Activated CD4-positive, alpha-beta T cell treated with anti-CD3 and anti-CD28 coated beads, Interleukin-2, Interleukin-4, amounts not matched to agents 100 ng/mL and 50 ng/mL, durations not matched to agents 16 hours and 8 hours (primary cell): Measurements from ENCODE around the gene APBA2.
A peak's percentile ranks its signal among the peaks of the same experiment; 100 is the strongest.

Experiments
- DNase-seq: peaks from one replicate; pipeline ENCODE4 v3.0.0-alpha.2; 2020; ENCODE audit warnings: low spot score

The APBA2 gene

DNA sequence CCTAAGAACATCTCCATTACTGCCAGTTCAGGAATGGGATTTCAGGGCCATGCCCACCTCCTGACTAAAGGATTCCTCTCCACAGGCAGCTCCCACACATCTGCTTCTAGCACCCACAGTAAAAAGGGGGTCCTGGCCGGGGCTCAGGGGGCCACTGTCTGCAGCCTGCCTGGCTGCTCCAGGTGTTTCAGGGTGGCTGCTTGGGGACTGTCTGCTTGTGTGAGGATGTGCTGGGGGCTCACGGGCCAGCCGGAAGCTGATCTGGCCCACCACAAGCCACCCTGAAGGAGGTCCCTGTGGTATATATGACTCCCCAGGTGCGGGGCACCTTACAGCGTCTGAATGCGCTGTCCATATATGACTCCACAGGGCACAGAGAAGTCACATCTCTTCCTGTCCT lies 248.5 kb downstream of the APBA2 start:
- DNase-seq, result no peak

- DNase-seq, result no peak
Measured at GRCh38 chr15:29134641-29135308, 249.0 kb downstream of the APBA2 start.

GRCh38 chr15:29135309-29135657 lies 249.5 kb downstream of the APBA2 start:
- no peak for DNase-seq

GRCh38 chr15:29135702-29136646 lies 250.2 kb downstream of the APBA2 start:
- no peak for DNase-seq

- DNase-seq, result no peak
Measured at GRCh38 chr15:29138260-29138659, 252.5 kb downstream of the APBA2 start.

GRCh38 chr15:29139072-29139471 lies 253.3 kb downstream of the APBA2 start:
- DNase-seq, result no peak

- DNase-seq, result peak; percentile 60
Measured at GRCh38 chr15:29139540-29140459, 254.0 kb downstream of the APBA2 start.

DNA sequence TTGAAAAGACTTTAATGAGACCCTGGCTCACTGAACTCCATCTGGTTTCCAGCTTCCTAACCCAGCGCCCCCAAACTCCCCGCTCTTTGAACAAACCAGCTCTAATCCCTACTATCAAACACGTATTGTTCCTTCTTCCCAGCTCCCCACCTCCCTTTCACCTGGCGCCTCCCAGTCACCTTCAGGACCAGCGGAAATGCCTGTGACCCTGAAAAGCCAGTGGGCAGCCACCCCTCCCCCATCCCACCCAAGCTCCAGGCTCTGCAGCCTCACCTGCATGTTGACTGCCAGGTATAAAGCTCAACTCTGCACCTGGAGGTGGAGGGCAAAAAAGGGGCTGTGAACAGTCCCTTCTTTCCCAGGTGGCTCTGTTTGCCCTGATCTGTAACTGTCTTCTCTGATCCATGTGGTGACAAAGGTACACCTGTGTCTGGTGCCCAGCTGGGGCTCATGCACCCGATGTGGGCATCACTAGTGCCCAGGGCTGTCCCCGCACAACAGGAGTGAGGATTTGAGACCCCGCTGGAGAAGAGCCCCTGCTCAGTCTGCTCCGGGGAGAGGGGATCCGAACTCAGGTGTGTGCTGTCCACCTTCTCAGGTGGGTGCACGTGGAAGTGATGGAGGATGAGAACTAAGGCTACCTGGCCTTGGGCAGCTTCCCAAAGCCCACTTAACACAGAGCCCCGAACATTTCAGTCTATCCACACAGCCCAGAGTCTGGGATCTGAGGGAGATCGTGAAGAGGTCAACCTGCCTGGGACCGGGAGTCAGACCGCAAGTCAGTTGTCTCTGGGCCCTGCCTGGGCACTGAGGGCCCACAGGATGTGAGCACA lies 254.9 kb downstream of the APBA2 start:
- no peak for DNase-seq

GRCh38 chr15:29141308-29142128 lies 255.7 kb downstream of the APBA2 start:
- no peak for DNase-seq

DNA sequence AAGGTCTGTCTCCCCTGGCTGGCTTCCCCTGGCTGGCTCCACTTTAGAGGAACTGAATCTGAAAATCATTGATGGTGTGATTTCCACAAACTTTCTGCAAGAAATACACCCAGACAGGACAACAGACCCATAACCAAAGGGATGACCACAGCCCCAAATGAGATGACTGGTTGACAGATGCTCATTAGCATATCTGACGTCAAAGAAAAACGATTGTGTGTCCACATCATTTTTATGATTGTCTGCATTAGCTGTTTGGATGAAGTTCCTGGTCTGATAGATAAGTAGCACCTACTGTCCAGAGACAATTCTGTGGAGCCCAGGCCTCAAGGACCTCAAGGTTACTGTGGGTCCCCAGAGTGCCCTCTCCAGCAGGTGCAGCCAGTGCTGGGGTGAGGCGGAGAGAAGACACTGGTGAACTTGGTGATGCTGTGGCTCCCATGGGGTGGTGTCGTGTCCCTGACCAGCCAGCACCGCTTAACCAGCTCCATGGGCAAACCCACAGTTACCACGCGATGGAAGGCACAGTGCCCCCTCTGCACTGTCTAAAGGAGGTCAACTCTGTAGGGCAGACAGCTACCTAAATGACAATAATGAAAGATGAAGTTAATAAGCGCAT lies 256.5 kb downstream of the APBA2 start:
- DNase-seq, result no peak

- no peak for DNase-seq
Measured at GRCh38 chr15:29143293-29143692, 257.5 kb downstream of the APBA2 start.

- no peak for DNase-seq
Measured at GRCh38 chr15:29143909-29144635, 258.3 kb downstream of the APBA2 start.

DNA sequence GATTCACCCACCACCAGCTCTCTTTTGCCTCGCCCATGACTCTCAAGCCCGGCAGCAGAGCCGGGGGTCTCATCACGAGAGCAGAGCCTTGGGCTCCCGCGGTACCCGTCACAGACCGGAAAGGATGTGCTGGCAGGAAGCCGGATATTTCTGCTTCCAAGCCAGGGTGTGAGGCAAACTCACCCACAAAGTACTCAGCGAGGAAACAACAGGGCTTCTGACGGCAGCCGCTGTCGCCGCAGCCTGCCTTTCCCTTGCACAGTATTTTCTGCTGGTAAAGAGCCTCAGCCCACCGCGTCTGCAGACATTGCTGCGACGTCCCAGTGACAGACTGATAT lies 263.9 kb downstream of the APBA2 start:
- no peak for DNase-seq

- DNase-seq, result no peak
Measured at GRCh38 chr15:29150515-29151483, 265.0 kb downstream of the APBA2 start.

GRCh38 chr15:29151484-29151857 lies 265.7 kb downstream of the APBA2 start:
- no peak for DNase-seq

DNA sequence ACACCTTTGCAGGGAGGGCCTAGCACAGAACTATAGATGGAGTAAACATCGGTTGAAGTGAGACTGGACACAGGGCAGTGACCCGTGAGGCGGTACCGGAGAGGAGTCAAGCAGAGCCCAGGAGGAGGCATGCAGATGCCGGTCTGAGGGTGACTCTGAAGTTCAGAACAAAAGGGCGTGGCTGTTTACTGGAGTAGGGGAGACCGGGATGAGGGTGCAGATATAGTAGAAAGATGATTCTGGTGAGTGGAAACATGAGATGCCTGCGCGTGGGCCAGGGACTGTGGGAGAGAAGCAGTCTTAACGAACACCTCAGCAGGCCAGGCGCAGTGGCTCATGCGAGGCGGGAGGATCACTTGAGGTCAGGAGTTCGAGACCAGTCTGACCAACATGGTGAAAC lies 270.7 kb downstream of the APBA2 start:
- no peak for DNase-seq

DNA sequence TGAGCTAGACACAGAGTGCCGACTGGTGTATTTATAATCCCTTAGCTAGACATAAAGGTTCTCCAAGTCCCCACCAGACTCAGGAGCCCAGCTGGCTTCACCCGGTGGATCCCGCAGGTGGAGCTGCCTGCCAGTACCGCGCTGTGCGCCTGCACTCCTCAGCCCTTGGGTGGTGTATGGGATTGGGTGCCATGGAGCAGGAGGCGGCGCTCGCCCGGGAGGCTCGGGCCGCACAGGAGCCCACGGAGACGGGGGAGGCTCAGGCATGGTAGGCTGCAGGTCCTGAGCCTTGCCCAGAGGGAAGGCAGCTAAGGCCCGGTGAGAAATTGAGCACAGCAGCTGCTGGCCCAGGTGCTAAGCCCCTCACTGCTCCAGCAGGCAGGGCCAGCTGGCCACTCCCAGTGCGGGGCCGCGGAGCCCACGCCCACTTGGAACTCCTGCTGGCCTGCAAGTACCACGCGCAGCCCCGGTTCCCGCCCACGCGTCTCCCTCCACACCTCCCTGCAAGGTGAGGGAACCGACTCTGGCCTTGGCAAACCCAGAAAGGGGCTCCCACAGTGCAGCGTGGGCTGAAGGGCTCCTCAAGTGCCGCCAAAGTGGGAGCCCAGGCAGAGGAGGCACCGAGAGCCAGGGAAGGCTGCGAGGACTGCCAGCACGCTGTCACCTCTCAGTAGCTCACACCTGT lies 274.1 kb downstream of the APBA2 start:
- DNase-seq, result no peak

GRCh38 chr15:29162411-29162810 lies 276.6 kb downstream of the APBA2 start:
- no peak for DNase-seq
